Kidney (tissue), 14 donors: ENCODE data around the gene CLASP2. TPM values are rescaled to one million over a fixed set of nuclear protein-coding genes. Genes with fewer than 3 reads are reported as not detected.

Source experiments
- DNase-seq, 5 donors: peaks; one replicate each; pipeline ENCODE4 v3.0.0-alpha.2; 2013 to 2020
- FAIRE-seq: peaks from 2 replicates; lab custom pipeline; 2012; peaks lifted over from hg19 to GRCh38; lab: Jason Lieb, UNC
- H3K27ac ChIP-seq, 2 donors: one replicate each; pipeline ENCODE4 v1.7.0; 2013; ENCODE audit warnings: low read depth in 2 of 2, low read length in 2 of 2, inconsistent platforms in 1 of 2
- H3K27me3 ChIP-seq: one replicate; pipeline ENCODE4 v1.7.1; 2013; ENCODE audit warnings: low read length, inconsistent platforms; ENCODE audit not compliant: control insufficient read depth, insufficient read depth
- H3K36me3 ChIP-seq, 3 donors: one replicate each; pipeline versions ENCODE4 v1.7.0 to v1.7.1; 2013; ENCODE audit warnings: low read length in 3 of 3, control low read depth in 1 of 3, inconsistent platforms in 1 of 3; ENCODE audit not compliant: insufficient read depth in 3 of 3, control insufficient read depth in 2 of 3
- H3K4me1 ChIP-seq, 3 donors: one replicate each; pipeline versions ENCODE4 v1.7.0 to v1.7.1; 2013; ENCODE audit warnings: low read length in 3 of 3, inconsistent platforms in 1 of 3, low read depth in 1 of 3; ENCODE audit not compliant: control insufficient read depth in 2 of 3, insufficient read depth in 2 of 3
- H3K4me3 ChIP-seq, 3 donors: one replicate each; pipeline versions ENCODE4 v1.7.0 to v1.8.1; 2013; ENCODE audit warnings: low read length in 3 of 3, control low read depth in 1 of 3, inconsistent platforms in 1 of 3
- H3K9ac ChIP-seq, 3 donors: one replicate each; pipeline versions ENCODE4 v1.7.0 to v1.7.1; 2013; ENCODE audit warnings: low read length in 3 of 3, control low read depth in 1 of 3, inconsistent platforms in 1 of 3
- H3K9me3 ChIP-seq, 3 donors: one replicate each; pipeline versions ENCODE4 v1.7.0 to v1.7.1; 2013; ENCODE audit warnings: low read length in 3 of 3, control low read depth in 1 of 3, inconsistent platforms in 1 of 3; ENCODE audit not compliant: control insufficient read depth in 2 of 3, insufficient read depth in 1 of 3
- intact Hi-C: fragments of 100-400 bp; cut with DNase I; formaldehyde crosslinking; loops from one replicate; pipeline ENCODE4 v1.11.1; 2022
- polyA plus RNA-seq: library from polyadenylated mRNA; stranded (reverse); fragments of 350-450 nt; fragmentation: Illumina TruSeq; extraction: RNeasy Lipid Tissue Mini Kit (QIAGEN cat#74804); gene quantifications from one replicate; pipeline ENCODE4 v1.2.3, GENCODE V29; 2014; ENCODE audit warnings: low read depth, low replicate concordance; ENCODE audit not compliant: insufficient read depth
- total RNA-seq: library from RNA; stranded (reverse); fragmentation: NEBNext Ultra II Directional; extraction: Animal tissue kit (Norgen Biotek cat#: 25700); gene quantifications from one replicate; pipeline ENCODE4 v1.2.1, GENCODE V29; 2021
- TF ChIP-seq, protein P1 (sequence below): IDR thresholded peaks from 3 replicates; pipeline ENCODE4 v1.5.1; 2012; ENCODE audit warnings: mild to moderate bottlenecking, moderate library complexity, borderline replicate concordance; ENCODE audit not compliant: insufficient read depth; ENCODE audit errors: extremely low read depth
- donor health status: control.
- donor health status: control.
- donor health status: control.
- donor health status: control.
- donor health status: control.
- donor health status: DM: yes; HTN: yes; CAD: no.
- donor health status: Normal renal cell carcinoma (clear cell type).

The CLASP2 gene
- total and polyA plus RNA-seq, 2 donors from 2014 or later = 8.8 to 58.5 TPM

GRCh38 chr3:33538678-33539339, 179.2 kb downstream of the CLASP2 start:
- no peak overlapping the region for H3K9ac ChIP-seq
- TF ChIP-seq, protein P1, sequence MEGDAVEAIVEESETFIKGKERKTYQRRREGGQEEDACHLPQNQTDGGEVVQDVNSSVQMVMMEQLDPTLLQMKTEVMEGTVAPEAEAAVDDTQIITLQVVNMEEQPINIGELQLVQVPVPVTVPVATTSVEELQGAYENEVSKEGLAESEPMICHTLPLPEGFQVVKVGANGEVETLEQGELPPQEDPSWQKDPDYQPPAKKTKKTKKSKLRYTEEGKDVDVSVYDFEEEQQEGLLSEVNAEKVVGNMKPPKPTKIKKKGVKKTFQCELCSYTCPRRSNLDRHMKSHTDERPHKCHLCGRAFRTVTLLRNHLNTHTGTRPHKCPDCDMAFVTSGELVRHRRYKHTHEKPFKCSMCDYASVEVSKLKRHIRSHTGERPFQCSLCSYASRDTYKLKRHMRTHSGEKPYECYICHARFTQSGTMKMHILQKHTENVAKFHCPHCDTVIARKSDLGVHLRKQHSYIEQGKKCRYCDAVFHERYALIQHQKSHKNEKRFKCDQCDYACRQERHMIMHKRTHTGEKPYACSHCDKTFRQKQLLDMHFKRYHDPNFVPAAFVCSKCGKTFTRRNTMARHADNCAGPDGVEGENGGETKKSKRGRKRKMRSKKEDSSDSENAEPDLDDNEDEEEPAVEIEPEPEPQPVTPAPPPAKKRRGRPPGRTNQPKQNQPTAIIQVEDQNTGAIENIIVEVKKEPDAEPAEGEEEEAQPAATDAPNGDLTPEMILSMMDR = no peak
- H3K9me3 ChIP-seq = no peaks in the 10 kb centered on the region
- intact Hi-C loops = no loop called here
- H3K36me3 ChIP-seq = peaks cover 0 to 20% (median 10%) of the 10 kb centered on the region in 3 donors
- no peaks in the 10 kb centered on the region for H3K4me1 ChIP-seq
- H3K27me3 ChIP-seq = no peaks in the 10 kb centered on the region
- H3K4me3 ChIP-seq = no peak overlapping the region
- no peak overlapping the region for H3K27ac ChIP-seq
- no peak for FAIRE-seq
- DNase-seq = no peak

GRCh38 chr3:33537133-33537532, 180.9 kb downstream of the CLASP2 start:
- no peaks in the 10 kb centered on the region for H3K27me3 ChIP-seq
- intact Hi-C loops = no loop called here
- H3K4me3 ChIP-seq = no peak overlapping the region
- TF ChIP-seq, protein P1 = no peak
- H3K36me3 ChIP-seq = peaks cover 0 to 20% (median 5%) of the 10 kb centered on the region in 3 donors
- H3K9me3 ChIP-seq = no peaks in the 10 kb centered on the region
- H3K9ac ChIP-seq = no peak overlapping the region
- DNase-seq = no peak
- H3K27ac ChIP-seq = no peak overlapping the region
- FAIRE-seq = no peak
- H3K4me1 ChIP-seq = no peaks in the 10 kb centered on the region

GRCh38 chr3:33526787-33527186, 191.3 kb downstream of the CLASP2 start:
- H3K36me3 ChIP-seq = peaks cover 2 to 12% (median 5%) of the 10 kb centered on the region in 3 donors
- TF ChIP-seq, protein P1 = no peak
- intact Hi-C loops = no loop called here
- DNase-seq (no peak), FAIRE-seq (no peak)
- no peak overlapping the region for H3K27ac ChIP-seq
- no peak overlapping the region for H3K9ac ChIP-seq
- no peak overlapping the region for H3K4me3 ChIP-seq
- no peaks in the 10 kb centered on the region for H3K27me3 ChIP-seq
- H3K4me1 ChIP-seq = no peaks in the 10 kb centered on the region
- peaks cover 2 to 18% (median 3%) of the 10 kb centered on the region in 3 donors for H3K9me3 ChIP-seq

DNA sequence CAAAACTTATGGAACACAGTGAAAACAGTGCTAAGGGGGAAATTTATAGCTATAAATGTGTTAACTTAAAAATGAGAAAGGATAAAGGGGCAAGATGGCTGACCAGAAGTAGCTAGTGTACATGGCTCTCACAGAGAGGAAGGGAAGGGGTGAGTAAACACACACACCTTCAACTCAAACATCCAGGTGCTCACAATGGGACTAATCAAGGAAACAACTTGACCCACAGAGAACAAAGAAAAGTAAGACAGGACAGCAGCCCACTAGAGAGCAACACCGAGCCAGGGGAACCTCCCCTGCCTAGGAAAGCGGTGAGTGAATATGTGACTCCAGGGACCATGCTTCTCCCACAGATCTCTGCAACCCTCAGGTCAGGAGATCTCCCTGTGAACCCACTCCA, 192.8 kb downstream of the CLASP2 start:
- Histone ChIP-seq H3K9me3 (peaks cover 2 to 18% (median 3%) of the 10 kb centered on the region in 3 donors), H3K27ac (no peak overlapping the region), H3K36me3 (peaks cover 0 to 12% (median 4%) of the 10 kb centered on the region in 3 donors), H3K27me3 (no peaks in the 10 kb centered on the region), H3K4me3 (no peak overlapping the region), H3K9ac (no peak overlapping the region), H3K4me1 (no peaks in the 10 kb centered on the region)
- no peak for DNase-seq
- FAIRE-seq = no peak
- TF ChIP-seq, protein P1 = no peak
- intact Hi-C loops = no loop called here
